Right lung (tissue), 5 donors: Measurements from ENCODE around the gene PAPPA2. TPM values are rescaled to one million over a fixed set of nuclear protein-coding genes. Genes with fewer than 3 reads are reported as not detected.

Experiments
- DNase-seq, 2 donors: peaks; one replicate each; pipeline ENCODE4 v3.0.0-alpha.2; 2013
- polyA plus RNA-seq, 5 donors: library from polyadenylated mRNA; unstranded; fragments of 120-200 nt; gene quantifications; one replicate each; pipeline versions ENCODE4 v1.2.1 to v1.2.3, GENCODE V29; 2013; ENCODE audit warnings: inconsistent platforms in 1 of 5, low replicate concordance in 1 of 5; ENCODE audit not compliant: insufficient read length in 5 of 5, insufficient read depth in 1 of 5

The PAPPA2 gene
- polyA plus RNA-seq, 5 donors: 0.05 to 0.61 (median 0.20) TPM

DNA sequence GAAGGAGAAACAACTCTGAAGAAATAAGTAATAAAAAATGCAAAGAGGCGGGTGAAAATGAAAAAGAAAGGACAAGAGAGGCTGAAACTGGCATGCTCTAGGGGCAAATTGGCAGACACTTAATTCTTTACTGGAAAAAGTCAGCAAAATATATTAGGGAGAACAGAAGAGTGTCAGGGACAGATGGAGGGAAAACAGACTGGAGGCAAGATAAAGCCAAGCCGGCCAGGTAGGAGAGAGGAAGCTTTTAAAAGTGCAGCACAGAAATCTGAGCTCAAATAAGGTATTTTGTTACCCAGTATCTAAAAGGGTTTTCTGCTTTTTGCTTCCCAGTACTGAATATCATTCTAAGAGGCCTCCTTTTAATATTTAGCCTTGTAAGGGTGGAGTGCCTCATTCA, 339.3 kb downstream of the PAPPA2 start:
- no peak for DNase-seq

GRCh38 chr1:176803042-176803441, 340.1 kb downstream of the PAPPA2 start:
- no peak for DNase-seq

GRCh38 chr1:176803596-176803995, 340.6 kb downstream of the PAPPA2 start:
- DNase-seq: no peak

GRCh38 chr1:176809292-176809691, 346.3 kb downstream of the PAPPA2 start:
- no peak for DNase-seq

DNA sequence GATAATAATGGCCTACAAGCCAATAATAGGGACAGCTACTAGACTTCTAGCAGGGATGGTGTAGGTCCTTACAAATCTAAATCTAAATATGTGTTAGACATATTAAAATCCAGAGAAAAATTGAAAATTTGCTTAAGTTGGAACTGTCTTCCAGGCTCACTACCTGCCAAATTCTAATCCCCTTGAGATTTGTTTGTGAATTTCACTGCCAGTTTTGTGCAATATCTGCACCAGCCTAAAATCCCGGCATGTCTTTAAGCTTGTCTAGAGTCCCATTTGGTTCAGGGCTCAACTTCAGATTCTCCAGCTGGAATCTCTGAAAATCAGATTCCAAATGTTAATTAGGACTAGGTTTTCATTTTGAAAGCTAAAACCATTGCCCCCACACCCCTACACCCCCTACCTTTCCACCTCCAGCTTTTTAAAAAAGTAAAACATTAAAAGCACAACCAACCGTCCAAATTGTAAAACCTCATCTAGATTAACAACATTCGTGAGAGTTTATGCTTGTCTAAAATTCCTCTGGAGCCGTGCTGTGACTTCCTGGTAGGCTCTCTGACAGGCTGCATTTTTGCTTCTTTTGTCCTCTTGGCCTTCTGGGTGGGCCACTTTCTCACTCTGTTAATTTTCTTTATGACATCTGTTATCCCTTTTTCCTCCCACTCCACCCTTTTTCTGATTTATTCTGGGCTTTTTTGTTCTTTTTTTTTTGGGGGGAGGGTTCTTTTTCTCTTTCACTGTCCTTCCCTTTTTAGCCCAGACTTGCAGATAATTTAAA, 348.7 kb downstream of the PAPPA2 start:
- DNase-seq: no peak

DNA sequence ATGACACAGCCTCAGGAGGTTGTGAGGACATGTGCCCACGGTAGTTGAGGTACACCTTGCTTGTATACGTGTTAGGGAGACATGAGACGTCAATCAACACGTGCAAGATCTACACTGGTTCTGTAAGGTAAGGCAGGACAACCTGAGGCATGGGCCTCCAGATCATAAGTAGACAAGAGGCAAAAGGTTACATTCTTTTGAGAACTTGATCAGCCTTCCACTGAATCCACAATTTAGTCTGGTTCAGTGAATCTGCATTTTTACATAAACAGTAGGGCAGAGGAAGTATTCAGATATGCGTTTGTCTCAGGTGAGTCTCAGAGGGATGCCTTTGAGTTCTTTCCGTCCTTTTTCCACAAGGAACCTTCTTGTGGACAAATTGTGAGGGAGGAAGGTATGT, 352.6 kb downstream of the PAPPA2 start:
- no peak for DNase-seq

DNA sequence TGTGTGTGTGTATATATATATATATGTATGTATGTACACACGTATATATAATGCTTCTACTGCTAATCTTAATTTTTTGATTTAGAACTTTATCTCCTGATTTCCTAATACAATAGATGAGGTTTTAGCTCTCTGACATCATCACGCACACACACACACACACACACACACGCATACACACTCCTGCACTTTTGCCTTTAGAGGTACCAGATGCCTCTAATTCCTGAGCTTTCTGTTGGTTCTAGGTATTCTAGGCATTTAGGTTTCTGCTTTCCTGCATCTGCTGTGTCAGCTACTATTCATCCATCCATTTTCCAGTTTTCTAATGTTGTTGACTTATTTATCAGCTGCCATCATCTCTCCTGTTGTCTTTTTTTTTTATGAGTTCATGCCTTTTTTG, 353.3 kb downstream of the PAPPA2 start:
- no peak for DNase-seq

DNA sequence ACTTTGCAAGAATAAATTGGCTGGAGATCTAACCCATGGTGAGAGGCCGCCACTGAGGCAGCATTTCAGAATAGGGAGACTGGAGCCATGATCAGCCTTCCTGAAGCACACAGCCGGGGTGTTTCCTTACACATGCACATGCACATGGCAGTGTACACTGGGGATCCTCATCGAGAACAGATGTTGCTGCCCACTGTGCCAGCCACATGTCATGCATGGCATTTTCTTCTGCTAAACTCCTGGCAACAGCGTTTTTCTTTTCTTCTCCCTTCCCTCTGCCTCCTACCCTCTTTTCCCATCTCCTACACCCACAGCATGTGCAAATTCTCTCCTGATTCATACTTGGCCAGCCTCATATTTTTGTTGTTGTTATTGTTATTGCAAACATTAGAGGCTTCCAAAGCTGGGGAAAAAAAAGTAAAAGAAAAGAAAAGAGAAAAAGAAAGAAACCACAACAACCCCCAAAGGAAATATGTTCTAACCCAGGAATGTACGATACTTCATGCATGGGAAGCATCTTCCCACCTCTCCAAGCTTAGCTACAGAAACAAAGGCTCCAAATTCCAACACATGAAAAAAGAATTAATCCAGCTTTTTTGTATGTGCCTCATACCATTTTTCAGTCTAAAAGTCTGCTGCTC, 357.5 kb downstream of the PAPPA2 start:
- no peak for DNase-seq

GRCh38 chr1:176826265-176826664, 363.3 kb downstream of the PAPPA2 start:
- no peak for DNase-seq

GRCh38 chr1:176829261-176829660, 366.3 kb downstream of the PAPPA2 start:
- DNase-seq: no peak

- DNase-seq: no peak
These were observed 368.2 kb downstream of the PAPPA2 start for GRCh38 chr1:176831150-176831549.

GRCh38 chr1:176837708-176838107, 374.7 kb downstream of the PAPPA2 start:
- no peak for DNase-seq

DNA sequence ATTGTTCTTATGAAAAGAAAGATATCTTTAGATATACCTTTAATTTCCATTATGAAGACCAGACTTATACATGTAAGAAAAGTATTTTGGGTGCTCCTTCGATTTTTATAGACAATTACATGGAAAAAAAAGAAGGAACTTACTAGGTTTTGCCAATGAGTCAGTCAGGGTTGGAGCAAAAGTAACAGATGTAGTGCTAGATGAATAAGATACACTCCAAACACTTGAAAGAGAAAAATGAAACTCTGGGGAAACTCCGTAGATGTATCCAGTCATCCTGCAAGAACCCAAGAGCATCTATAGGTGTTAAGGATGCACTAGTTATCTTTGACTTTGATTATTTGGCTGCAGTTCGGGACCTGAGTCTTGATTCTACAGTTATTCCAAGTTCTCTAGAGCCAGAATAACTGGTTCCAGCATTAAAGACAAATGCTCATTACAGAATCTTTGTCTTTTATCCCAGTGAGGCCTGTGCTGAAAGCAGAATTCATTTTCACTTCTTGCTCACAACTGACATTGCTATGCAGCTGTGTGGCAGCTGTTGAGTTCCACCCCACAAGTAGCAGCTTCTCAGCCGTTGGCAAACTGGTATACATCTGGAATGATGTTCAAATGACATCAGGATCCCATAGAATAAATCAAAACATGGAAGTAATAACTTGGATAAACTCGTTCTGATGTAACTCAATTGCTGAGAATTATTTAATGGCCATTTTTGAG, 375.5 kb downstream of the PAPPA2 start:
- no peak for DNase-seq

DNA sequence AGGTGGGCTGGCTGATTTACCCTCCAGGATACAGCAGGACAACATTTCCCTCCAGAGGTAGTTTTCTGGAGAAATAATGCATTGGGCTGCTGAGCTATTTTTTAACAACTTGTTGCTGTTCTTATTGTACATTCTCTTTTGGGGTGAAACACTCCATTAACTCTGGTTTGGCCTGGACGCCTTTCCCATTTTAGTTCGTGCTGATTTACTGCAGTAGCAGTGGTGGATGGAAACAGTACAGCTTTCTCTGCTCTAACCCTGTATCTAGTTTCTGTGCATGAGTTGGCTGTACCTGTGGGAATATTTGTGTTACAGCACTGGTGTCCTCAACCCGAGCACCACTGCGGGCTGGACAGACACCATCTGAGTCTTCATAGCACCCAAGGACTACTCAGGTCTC, 376.2 kb downstream of the PAPPA2 start:
- no peak for DNase-seq

GRCh38 chr1:176841238-176841637, 378.3 kb downstream of the PAPPA2 start:
- DNase-seq: no peak

DNA sequence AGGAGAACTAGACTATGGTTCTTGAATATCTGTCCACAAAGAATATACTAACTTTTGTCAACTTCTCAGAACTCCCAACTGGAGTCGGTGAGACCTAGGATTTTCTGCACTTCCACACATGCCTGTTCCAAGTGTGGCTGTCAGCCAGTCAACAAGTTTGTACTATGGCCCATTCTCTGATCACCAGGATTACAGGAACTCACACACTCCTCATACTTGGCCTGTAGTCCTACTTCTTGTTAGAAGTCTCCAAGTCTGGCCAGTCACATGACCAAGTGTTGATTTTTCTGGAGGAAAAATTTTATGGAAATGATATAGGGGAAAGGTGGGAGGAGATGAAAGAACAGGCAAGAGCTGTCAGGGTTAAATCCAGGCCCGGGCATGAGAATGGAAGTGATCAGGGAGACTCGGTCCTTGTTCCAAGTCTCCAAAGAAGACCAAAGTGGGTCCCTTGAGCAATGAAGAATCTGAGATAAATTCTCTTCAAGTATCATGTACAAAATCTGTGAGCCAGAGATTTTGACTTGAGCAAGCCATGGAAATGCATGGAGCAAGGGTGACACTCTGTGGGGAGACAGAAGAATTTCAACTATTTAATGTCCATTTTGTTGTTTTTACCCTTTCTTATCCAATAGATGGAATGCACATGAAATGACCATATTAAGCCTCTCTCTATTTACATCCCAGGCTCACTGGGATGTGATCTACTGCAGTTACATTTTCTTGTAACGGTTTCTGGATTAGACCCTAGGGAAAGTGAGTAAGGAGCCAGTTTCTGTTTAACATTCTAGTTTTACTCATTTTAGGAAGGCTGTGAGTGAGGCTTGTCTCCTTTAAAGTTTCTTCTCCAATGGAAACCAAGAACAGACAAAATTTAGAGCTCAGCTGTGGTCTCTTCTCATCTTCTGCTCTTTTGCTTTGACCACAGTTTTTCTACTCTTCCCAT, 380.6 kb downstream of the PAPPA2 start:
- DNase-seq: peak; percentile 38 to 43

- DNase-seq: no peak
These were observed 384.1 kb downstream of the PAPPA2 start for GRCh38 chr1:176847052-176847451.

- DNase-seq: no peak
These were observed 386.3 kb downstream of the PAPPA2 start for GRCh38 chr1:176849281-176849680.

DNA sequence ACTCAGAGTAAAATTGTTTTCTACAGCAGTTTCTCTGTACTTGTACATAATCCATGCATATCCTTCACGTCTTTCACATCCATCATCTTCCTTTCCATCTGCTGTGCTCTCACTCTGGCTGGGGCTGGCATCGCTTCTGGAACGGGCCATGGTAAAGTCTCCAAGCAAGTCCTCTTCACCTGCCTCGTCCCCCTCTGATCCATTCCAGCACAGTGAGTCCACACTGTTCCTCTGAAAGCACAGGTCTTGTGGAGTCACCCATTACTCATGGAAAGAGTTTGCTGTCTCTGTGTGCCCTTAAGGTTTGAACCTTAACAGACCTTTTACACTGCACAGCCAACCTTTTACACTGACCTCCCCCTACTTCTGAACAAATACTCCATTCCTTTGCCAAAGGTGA, 387.9 kb downstream of the PAPPA2 start:
- no peak for DNase-seq

DNA sequence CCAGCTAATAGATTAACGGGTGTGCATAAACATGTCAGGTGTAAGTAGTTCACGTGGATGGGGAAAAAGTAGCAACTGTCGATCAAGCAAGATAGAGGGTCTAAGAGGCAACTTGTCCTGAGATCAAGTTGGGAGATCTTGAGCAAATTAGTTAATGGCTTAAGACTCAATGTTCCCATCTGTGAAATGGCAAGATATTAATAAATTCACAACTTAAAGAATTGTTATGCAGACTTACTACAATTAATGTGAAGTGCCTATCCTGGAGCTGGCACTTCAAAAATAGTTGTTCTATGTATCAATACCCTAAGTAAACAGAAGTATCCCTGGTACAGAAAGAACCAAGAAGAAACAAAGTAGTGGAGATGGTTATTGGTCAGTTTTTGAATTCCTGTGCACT, 389.1 kb downstream of the PAPPA2 start:
- DNase-seq: no peak

DNA sequence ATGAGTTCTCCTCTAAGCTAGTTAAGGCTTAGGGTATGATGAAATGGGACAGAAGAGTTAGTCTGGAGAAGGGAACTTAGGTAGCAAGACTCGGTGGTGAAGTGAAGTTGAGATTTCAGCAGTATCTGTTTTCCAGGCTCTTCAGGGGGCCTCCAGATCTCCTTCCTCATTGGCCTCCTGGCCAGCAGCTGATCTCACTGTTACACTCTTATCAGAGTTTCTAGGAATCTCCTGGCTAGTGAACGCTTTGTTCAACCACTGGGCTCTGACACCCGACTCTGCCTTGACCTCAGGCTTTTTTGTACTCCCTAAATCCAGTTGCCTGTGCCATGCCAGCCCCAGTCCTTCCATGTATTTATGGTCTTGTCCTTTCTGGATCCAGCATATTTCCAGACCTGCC, 390.5 kb downstream of the PAPPA2 start:
- DNase-seq: no peak

DNA sequence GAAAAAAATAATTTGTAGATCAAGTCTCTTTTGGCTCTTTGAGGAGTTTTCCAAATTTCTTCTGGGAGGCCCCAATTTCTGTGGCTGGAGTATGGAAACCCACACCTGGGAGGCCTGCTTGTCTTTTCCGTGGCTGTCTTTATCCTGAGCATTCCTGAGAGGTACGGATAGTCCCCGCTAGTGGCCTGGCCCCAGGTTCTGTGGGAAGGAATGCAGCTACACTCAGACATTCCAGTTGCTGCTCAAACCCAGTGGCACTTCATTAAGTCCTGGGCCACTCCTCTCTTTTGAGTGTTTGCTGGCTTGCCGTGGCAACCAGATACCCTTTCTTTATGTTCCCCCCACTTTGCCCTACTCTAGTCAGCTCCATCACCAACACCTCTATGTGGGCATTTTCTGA, 391.1 kb downstream of the PAPPA2 start:
- no peak for DNase-seq
